ENCODE results near the gene PRSS2.

GRCh38 chr7:142759433-142759832 is 11.3 kb upstream of the PRSS2 start:
- TF ChIP-seq CTCF (IDR thresholded peaks at IDR 0.05) (no peak), EP300 (IDR thresholded peaks at IDR 0.05) (no peak), POLR2AphosphoS5 (IDR thresholded peaks at IDR 0.05) (no peak)

Measured in gastroesophageal sphincter (tissue), 3 donors.